HL-60 (cell line): ENCODE measurements around the gene TSG101.

Experiments
- CTCF ChIP-seq: IDR thresholded peaks from one replicate; pipeline ENCODE4 v1.5.1; 2011; ENCODE audit warnings: low read length, control low read depth, inconsistent platforms; ENCODE audit not compliant: insufficient read depth
- POLR2AphosphoS5 ChIP-seq: IDR thresholded peaks from 2 replicates; pipeline ENCODE4 v1.6.1; 2012; ENCODE audit warnings: low read depth
- TF ChIP-seq, protein P1 (sequence below): IDR thresholded peaks from 2 replicates; pipeline ENCODE4 v1.6.1; 2012; ENCODE audit warnings: low read depth; ENCODE audit not compliant: insufficient replicate concordance

DNA sequence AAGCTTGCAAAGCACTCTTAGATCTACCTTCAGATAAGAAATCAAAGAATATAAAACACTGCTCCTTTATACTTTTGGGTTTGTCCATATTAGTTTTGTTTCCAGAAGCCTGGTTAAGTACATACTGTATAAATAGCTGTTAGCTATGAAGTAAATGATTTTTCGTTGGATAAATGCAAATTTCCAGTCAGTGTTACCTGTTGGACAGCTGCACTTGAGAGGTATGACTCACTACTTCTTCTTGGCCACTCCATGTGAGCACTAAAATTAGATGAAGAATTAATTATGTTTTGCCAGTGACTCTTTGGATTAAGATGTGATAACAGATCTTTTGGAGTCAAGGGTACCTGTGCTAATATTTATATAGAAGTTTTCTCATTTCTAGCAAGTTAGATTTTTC is 9.5 kb upstream of the TSG101 start:
- TF ChIP-seq CTCF (no peak), POLR2AphosphoS5 (no peak)
- TF ChIP-seq, protein P1, sequence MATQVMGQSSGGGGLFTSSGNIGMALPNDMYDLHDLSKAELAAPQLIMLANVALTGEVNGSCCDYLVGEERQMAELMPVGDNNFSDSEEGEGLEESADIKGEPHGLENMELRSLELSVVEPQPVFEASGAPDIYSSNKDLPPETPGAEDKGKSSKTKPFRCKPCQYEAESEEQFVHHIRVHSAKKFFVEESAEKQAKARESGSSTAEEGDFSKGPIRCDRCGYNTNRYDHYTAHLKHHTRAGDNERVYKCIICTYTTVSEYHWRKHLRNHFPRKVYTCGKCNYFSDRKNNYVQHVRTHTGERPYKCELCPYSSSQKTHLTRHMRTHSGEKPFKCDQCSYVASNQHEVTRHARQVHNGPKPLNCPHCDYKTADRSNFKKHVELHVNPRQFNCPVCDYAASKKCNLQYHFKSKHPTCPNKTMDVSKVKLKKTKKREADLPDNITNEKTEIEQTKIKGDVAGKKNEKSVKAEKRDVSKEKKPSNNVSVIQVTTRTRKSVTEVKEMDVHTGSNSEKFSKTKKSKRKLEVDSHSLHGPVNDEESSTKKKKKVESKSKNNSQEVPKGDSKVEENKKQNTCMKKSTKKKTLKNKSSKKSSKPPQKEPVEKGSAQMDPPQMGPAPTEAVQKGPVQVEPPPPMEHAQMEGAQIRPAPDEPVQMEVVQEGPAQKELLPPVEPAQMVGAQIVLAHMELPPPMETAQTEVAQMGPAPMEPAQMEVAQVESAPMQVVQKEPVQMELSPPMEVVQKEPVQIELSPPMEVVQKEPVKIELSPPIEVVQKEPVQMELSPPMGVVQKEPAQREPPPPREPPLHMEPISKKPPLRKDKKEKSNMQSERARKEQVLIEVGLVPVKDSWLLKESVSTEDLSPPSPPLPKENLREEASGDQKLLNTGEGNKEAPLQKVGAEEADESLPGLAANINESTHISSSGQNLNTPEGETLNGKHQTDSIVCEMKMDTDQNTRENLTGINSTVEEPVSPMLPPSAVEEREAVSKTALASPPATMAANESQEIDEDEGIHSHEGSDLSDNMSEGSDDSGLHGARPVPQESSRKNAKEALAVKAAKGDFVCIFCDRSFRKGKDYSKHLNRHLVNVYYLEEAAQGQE = no peak
